Activated T-helper 1 cell treated with anti-CD3 and anti-CD28 coated beads, Interleukin-12 subunit alpha, Interleukin-12 subunit beta, Interleukin-2, Interleukin-4 antibody, amounts not matched to agents 30 ng/mL and 10 ng/mL and 1 ng/mL, durations not matched to agents 14 hours and 24 hours and 36 hours (primary cell): ENCODE measurements around the gene PHKB. TPM values are rescaled to one million over a fixed set of nuclear protein-coding genes. Genes with fewer than 3 reads are reported as not detected.
"Not testable (repeated sequence)": the region's sequence is repeated elsewhere in the genome, so short reads cannot be mapped to it uniquely, and the experiment has no call there.

ENCODE experiments used
- DNase-seq: peaks from one replicate; pipeline ENCODE4 v3.0.0; 2021; ENCODE audit warnings: low spot score
- H3K27ac Mint-ChIP-seq: one replicate; pipeline ENCODE4 v1.8.0; 2021; ENCODE audit warnings: mild to moderate bottlenecking, mixed read lengths
- H3K27me3 Mint-ChIP-seq: one replicate; pipeline ENCODE4 v1.8.0; 2022; ENCODE audit warnings: mild to moderate bottlenecking, moderate library complexity, mixed read lengths; ENCODE audit not compliant: insufficient read depth
- H3K36me3 Mint-ChIP-seq: one replicate; pipeline ENCODE4 v1.8.0; 2021; ENCODE audit warnings: low read depth, mixed read lengths
- H3K4me1 Mint-ChIP-seq: one replicate; pipeline ENCODE4 v1.8.0; 2021; ENCODE audit warnings: low read depth, mixed read lengths
- H3K4me3 Mint-ChIP-seq: one replicate; pipeline ENCODE4 v1.8.0; 2021; ENCODE audit warnings: mild to moderate bottlenecking, moderate library complexity, mixed read lengths
- H3K9me3 Mint-ChIP-seq: one replicate; pipeline ENCODE4 v1.8.0; 2021; ENCODE audit warnings: mixed read lengths
- intact Hi-C: fragments of 100-400 bp; cut with micrococcal nuclease; formaldehyde crosslinking; loops from one replicate; pipeline ENCODE4 v1.15.1; 2024
- total RNA-seq: library from RNA; stranded (reverse); gene quantifications from 2 replicates; pipeline ENCODE4 v1.2.3, GENCODE V29; 2022

PHKB gene
- total RNA-seq, 1 donor from 2014 or later = 26.6 TPM

GRCh38 chr16:47459603-47460002 lies 1.5 kb upstream of the PHKB start:
- Mint-ChIP-seq H3K9me3 (no peaks in the 10 kb centered on the region), H3K27ac (peak overlapping the region; percentile 97), H3K4me3 (peak overlapping the region; percentile 90), H3K36me3 (peaks cover 33% of the 10 kb centered on the region), H3K27me3 (no peaks in the 10 kb centered on the region), H3K4me1 (peaks cover 47% of the 10 kb centered on the region)
- no peak for DNase-seq
- intact Hi-C loops = loop anchor here (2.0 to 10.0 kb wide), 5 partner anchors 273 to 783 kb away; partner anchors contain the start of gene LONP2

- peak overlapping the region; percentile 97 for H3K27ac Mint-ChIP-seq
- no peak for DNase-seq
- no peaks in the 10 kb centered on the region for H3K9me3 Mint-ChIP-seq
- H3K27me3 Mint-ChIP-seq = no peaks in the 10 kb centered on the region
- intact Hi-C loops = loop anchor here (2.0 to 10.0 kb wide), 5 partner anchors 272 to 782 kb away; partner anchors contain the start of gene LONP2
- peaks cover 45% of the 10 kb centered on the region for H3K4me1 Mint-ChIP-seq
- peak overlapping the region; percentile 90 for H3K4me3 Mint-ChIP-seq
- H3K36me3 Mint-ChIP-seq = peaks cover 30% of the 10 kb centered on the region
These were observed 796 bp upstream of the PHKB start for GRCh38 chr16:47460359-47460710.

- Mint-ChIP-seq H3K27ac (peak overlapping the region; percentile 90), H3K27me3 (no peaks in the 10 kb centered on the region), H3K4me3 (peak overlapping the region; percentile 90), H3K9me3 (no peaks in the 10 kb centered on the region), H3K4me1 (peaks cover 53% of the 10 kb centered on the region), H3K36me3 (peaks cover 26% of the 10 kb centered on the region)
- intact Hi-C loops = loop anchor here (1.0 to 10.0 kb wide), 11 partner anchors 113 to 1150 kb away; partner anchors contain the start of genes DNAJA2, LONP2 and SHCBP1
- no peak for DNase-seq
These were observed 601 bp downstream of the PHKB start for GRCh38 chr16:47461598-47462266.

GRCh38 chr16:47463771-47464624 lies 2.9 kb downstream of the PHKB start:
- intact Hi-C loops = loop anchor here (5.0 to 10.0 kb wide), 4 partner anchors 268 to 778 kb away; partner anchors contain the start of gene LONP2
- no peaks in the 10 kb centered on the region for H3K27me3 Mint-ChIP-seq
- DNase-seq = no peak
- no peak overlapping the region for H3K4me3 Mint-ChIP-seq
- H3K36me3 Mint-ChIP-seq = peaks cover 18% of the 10 kb centered on the region
- peaks cover 52% of the 10 kb centered on the region for H3K4me1 Mint-ChIP-seq
- no peaks in the 10 kb centered on the region for H3K9me3 Mint-ChIP-seq
- H3K27ac Mint-ChIP-seq = no peak overlapping the region

GRCh38 chr16:47465919-47466630 lies 4.9 kb downstream of the PHKB start:
- H3K27ac Mint-ChIP-seq = no peak overlapping the region
- H3K9me3 Mint-ChIP-seq = no peaks in the 10 kb centered on the region
- H3K4me3 Mint-ChIP-seq = no peak overlapping the region
- DNase-seq = no peak
- intact Hi-C loops = loop anchor here (10.0 kb wide), 2 partner anchors 521 to 671 kb away; no protein-coding TSS in a partner anchor
- peaks cover 14% of the 10 kb centered on the region for H3K36me3 Mint-ChIP-seq
- peaks cover 36% of the 10 kb centered on the region for H3K4me1 Mint-ChIP-seq
- no peaks in the 10 kb centered on the region for H3K27me3 Mint-ChIP-seq

- Mint-ChIP-seq H3K27me3 (no peaks in the 10 kb centered on the region), H3K4me3 (no peak overlapping the region), H3K27ac (no peak overlapping the region), H3K4me1 (peaks cover 27% of the 10 kb centered on the region), H3K36me3 (peaks cover 11% of the 10 kb centered on the region), H3K9me3 (no peaks in the 10 kb centered on the region)
- intact Hi-C loops = loop anchor here (10.0 kb wide), 2 partner anchors 523 to 673 kb away; no protein-coding TSS in a partner anchor
- DNase-seq = no peak
These were observed 6.4 kb downstream of the PHKB start for GRCh38 chr16:47467501-47467900.

- DNase-seq, H3K4me3 Mint-ChIP-seq, H3K27ac Mint-ChIP-seq, H3K9me3 Mint-ChIP-seq, H3K27me3 Mint-ChIP-seq: not testable (repeated sequence)
- intact Hi-C loops = loop anchor here (10.0 kb wide), 2 partner anchors 523 to 673 kb away; no protein-coding TSS in a partner anchor
- H3K36me3 Mint-ChIP-seq = peaks cover 11% of the 10 kb centered on the region
- peaks cover 20% of the 10 kb centered on the region for H3K4me1 Mint-ChIP-seq
These were observed 7.0 kb downstream of the PHKB start for GRCh38 chr16:47468070-47468689.

GRCh38 chr16:47469227-47469626 lies 8.1 kb downstream of the PHKB start:
- no peak overlapping the region for H3K4me3 Mint-ChIP-seq

GRCh38 chr16:47470211-47470610 lies 9.1 kb downstream of the PHKB start:
- Mint-ChIP-seq H3K36me3 (peaks cover 6% of the 10 kb centered on the region), H3K27ac (no peak overlapping the region), H3K4me1 (peaks cover 10% of the 10 kb centered on the region), H3K9me3 (no peaks in the 10 kb centered on the region), H3K27me3 (no peaks in the 10 kb centered on the region), H3K4me3 (no peak overlapping the region)
- intact Hi-C loops = no loop called here
- DNase-seq = no peak

More at GRCh38 chr16:47469227-47469626, 8.1 kb downstream of the PHKB start:
- Mint-ChIP-seq H3K9me3 (no peaks in the 10 kb centered on the region), H3K36me3 (peaks cover 8% of the 10 kb centered on the region), H3K27ac (no peak overlapping the region), H3K27me3 (no peaks in the 10 kb centered on the region), H3K4me1 (peaks cover 11% of the 10 kb centered on the region)
- intact Hi-C loops = loop anchor here (10.0 kb wide), 2 partner anchors 524 to 674 kb away; no protein-coding TSS in a partner anchor
- DNase-seq = no peak

- no peak for DNase-seq
- H3K4me1 Mint-ChIP-seq = peaks cover 4% of the 10 kb centered on the region
- intact Hi-C loops = no loop called here
- no peaks in the 10 kb centered on the region for H3K27me3 Mint-ChIP-seq
- no peak overlapping the region for H3K4me3 Mint-ChIP-seq
- H3K27ac Mint-ChIP-seq = no peak overlapping the region
- peaks cover 6% of the 10 kb centered on the region for H3K36me3 Mint-ChIP-seq
- H3K9me3 Mint-ChIP-seq = no peaks in the 10 kb centered on the region
These were observed 9.7 kb downstream of the PHKB start for GRCh38 chr16:47470810-47471209.

- H3K4me1 Mint-ChIP-seq, DNase-seq, H3K27ac Mint-ChIP-seq, H3K4me3 Mint-ChIP-seq, H3K36me3 Mint-ChIP-seq, H3K27me3 Mint-ChIP-seq, H3K9me3 Mint-ChIP-seq, intact Hi-C loops: not testable (repeated sequence)
These were observed 11.9 kb downstream of the PHKB start for GRCh38 chr16:47473004-47473403.

GRCh38 chr16:47473792-47474191 lies 12.7 kb downstream of the PHKB start:
- H3K27ac Mint-ChIP-seq = no peak overlapping the region
- H3K9me3 Mint-ChIP-seq = no peaks in the 10 kb centered on the region

More at GRCh38 chr16:47473792-47474191, 12.7 kb downstream of the PHKB start:
- no peaks in the 10 kb centered on the region for H3K4me1 Mint-ChIP-seq
- no peak for DNase-seq
- peaks cover 5% of the 10 kb centered on the region for H3K36me3 Mint-ChIP-seq
- intact Hi-C loops = no loop called here
- H3K27me3 Mint-ChIP-seq = no peaks in the 10 kb centered on the region
- H3K4me3 Mint-ChIP-seq = no peak overlapping the region
